Eye (tissue), 1 donor: ENCODE data around the gene XAB2.
A peak's percentile ranks its signal among the peaks of the same experiment; 100 is the strongest.
"Not testable (repeated sequence)": the region's sequence is repeated elsewhere in the genome, so short reads cannot be mapped to it uniquely, and the experiment has no call there.

Source experiments
- DNase-seq: peaks from one replicate; pipeline ENCODE4 v3.0.0-alpha.2; 2015

The XAB2 gene

DNA sequence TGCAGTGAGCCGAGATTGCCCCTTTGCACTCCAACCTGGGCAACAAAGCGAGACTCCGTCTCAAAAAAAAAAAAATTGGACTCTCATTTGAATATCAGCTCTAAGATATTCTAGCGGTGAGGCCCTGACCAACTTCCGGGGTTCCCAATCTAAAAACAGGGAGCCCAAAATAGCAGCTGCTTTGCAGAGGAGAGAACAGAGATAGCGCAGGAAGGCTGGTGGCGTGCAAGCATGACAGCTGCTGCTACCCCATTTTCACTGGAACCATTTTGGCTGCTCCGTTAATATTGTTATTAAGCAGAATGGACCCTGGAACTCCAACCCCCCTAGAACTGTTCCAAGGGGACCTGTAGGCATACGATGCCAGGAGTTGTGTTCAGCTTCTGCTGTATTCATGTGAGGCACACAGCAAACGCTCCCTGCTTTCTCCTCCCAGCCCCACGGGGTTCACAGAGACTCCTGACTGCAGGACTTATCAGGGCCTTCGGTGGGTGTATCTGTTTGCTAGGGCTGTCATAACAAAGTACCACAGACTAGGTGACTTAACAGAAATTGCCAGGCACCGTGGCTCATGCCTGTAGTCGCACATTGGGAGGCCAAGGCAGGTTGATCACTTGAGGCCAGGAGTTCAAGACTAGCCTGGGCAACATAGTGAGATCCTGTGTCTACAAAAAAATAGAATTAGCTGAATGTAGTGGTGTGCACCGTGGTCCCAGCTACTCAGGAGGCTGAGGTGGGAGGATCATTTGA is 19.1 kb upstream of the XAB2 start:
- no peak for DNase-seq

DNA sequence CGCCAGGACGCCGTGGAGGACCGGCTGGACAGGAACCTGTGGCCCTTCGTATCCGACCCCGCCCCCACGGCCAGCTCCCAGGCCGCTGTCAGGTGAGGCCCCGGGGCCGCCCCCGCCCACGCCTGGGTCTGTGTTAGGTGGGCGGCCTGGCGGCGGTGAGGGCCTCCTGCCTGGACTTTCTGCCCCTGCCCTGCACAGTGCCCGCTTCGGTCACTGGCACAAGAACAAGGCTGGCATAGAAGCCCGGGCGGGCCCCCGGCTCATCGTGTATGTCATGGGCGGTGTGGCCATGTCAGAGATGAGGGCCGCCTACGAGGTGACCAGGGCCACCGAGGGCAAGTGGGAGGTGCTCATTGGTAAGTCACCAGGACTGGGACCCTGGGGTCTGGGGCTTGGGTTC is 17.8 kb upstream of the XAB2 start:
- no peak for DNase-seq

DNA sequence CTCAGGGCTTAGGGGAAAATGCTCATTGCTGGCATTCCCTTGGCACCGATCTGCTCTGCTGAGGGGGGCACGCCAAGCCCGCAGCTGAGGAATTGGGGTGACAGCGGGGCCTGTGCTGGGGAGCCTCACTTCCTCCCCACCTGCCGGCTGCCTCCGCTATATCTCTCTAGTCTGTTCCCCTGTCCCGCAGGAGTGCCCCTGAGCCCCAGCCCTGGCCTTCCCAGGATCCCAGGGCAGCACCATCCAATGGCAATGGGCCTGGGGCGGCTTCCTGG is 17.0 kb upstream of the XAB2 start:
- no peak for DNase-seq

DNA sequence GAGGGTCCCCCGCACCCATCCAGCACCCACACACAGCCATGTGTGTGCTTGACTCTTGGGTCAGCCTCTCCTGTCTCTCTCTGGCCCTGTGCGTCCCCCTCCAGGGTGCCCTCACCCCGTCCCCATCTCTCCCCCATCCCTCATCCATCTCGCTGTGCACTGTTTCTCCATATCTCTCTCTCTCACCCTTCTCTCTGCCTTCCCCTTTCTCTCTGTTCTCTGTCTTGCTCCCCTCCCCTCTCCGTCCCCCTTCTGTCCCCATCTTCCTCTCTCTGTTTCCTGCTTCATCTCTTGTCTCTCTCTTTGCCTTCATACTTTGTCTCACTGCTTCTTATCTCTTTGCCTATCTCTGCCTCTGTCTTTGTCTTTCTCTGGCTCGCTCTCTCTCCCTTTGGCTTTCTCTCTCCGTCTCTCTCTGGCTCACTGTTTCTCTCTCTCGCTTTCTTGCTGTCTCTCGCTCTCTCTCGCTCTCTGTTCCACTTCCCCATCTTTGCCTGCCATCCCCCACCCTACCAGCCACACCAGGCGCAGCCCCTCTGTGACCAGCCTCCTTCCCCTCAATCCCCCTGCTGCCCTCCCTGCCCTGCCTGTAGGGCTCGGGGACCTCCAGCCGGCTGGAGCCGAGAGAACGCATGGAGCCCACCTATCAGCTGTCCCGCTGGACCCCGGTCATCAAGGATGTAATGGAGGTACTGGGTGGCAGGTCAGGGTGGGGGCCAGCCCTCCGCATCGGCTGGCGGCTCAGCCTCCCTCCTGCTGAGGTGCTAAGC is 16.5 kb upstream of the XAB2 start:
- DNase-seq: no peak

DNA sequence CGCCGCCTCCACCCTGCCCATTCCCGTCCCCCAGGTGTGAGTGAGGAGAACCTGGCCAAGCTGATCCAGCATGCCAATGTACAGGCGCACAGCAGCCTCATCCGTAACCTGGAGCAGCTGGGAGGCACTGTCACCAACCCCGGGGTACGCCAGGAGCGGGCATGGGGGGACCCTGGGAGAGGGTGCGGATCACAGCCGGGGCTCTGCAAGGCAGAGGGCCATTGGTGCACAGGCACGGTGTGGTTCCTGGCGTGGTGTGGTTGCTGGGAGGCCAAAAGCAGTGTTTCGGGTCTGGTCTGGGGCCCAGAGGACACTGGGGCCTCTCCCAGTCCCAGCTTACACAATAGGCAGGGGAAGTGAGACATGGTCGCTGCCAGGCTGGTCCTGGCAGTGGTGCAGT is 15.8 kb upstream of the XAB2 start:
- DNase-seq: no peak

DNA sequence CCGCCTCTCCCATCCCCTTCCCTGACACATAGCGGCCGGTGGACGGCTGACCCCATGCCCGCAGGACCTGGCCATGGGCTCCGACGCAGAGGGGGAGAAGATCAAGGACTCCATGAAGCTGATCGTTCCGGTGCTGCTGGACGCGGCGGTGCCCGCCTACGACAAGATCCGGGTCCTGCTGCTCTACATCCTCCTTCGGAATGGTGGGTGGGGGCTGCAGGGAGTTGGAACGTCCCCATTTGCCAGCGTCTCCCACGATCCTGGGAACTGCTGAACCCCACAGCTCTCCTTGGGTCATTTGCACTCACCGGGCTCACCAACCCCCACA is 15.2 kb upstream of the XAB2 start:
- DNase-seq: no peak

DNA sequence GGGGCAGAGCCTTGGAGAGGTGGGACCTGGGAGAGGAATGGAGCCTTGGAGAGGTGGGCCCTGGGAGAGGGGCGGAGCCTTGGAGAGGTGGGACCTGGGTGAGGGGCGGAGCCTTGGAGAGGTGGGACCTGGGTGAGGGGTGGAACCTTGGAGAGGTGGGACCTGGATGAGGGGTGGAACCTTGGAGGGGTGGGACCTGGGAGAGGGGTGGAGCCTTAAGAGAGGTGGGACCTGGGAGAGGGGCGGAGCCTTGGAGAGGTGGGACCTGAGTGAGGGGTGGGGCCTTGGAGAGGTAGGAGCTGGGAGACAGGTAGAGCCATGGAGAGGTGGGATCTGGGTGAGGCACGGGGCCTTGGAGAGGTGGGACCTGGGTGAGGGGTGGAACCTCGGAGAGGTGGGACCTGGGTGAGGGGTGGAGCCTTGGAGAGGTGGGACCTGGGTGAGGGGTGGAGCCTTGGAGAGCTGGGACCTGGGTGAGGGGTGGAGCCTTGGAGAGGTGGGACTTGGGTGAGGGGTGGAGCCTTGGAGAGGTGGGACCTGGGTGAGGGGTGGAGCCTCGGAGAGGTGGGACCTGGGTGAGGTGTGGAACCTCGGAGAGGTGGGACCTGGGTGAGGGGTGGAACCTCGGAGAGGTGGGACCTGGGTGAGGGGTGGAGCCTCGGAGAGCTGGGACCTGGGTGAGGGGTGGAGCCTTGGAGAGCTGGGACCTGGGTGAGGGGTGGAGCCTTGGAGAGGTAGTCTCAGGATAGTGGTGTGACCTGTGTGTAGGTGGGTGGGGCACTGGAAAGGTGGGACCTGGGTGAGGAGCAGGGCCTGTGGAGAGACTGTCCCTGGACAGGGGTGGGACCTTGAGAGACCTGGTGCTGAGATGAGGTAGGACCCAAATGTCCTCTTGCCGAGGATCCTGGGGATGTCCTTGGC is 14.5 kb upstream of the XAB2 start:
- DNase-seq: not testable (repeated sequence)

DNA sequence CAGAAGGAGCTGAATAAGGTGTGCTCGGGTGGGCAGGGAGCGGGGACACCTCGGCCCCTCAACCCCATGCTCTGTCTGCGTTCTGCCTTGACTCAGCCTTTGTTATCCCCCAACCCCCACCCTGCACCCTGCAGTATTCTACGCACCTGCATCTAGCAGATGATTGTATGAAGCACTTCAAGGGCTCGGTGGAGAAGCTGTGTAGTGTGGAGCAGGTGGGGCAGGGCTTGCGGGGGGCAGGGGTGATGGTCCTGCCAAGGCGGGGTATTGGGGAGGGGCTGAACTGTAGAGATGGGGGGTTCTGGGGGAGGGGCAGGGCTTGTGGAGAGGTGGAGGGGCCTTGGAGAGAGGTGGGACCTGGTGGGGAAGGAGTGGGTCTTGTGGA is 13.7 kb upstream of the XAB2 start:
- no peak for DNase-seq

DNA sequence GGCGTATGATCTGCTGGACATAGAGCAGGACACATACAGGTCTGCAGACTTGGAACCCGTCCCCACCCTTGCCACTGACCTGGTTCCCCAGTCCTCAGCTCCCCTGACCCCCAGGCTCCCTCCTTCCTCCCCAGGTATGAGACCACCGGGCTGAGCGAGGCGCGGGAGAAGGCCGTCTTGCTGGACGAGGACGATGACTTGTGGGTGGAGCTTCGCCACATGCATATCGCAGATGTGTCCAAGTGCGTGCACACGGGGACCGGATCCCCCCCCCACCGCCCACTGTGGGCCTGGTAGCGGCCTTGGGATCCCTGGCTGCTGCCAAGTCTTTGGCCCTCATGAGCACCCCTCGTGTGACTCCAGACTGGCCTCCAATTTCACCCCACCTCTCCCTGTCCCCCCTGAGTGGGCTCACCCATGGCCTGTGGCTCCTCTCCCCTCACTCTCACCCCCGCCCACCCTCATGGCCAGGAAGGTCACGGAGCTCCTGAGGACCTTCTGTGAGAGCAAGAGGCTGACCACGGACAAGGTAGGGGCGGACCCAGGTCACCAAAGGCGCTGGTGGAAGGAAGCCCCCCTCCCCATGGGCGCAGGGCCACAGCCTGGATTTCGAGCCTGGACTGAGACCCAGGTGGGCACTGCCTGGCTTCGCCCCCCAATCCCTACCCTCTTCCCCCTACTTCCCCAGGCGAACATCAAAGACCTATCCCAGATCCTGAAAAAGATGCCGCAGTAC is 13.1 kb upstream of the XAB2 start:
- no peak for DNase-seq

DNA sequence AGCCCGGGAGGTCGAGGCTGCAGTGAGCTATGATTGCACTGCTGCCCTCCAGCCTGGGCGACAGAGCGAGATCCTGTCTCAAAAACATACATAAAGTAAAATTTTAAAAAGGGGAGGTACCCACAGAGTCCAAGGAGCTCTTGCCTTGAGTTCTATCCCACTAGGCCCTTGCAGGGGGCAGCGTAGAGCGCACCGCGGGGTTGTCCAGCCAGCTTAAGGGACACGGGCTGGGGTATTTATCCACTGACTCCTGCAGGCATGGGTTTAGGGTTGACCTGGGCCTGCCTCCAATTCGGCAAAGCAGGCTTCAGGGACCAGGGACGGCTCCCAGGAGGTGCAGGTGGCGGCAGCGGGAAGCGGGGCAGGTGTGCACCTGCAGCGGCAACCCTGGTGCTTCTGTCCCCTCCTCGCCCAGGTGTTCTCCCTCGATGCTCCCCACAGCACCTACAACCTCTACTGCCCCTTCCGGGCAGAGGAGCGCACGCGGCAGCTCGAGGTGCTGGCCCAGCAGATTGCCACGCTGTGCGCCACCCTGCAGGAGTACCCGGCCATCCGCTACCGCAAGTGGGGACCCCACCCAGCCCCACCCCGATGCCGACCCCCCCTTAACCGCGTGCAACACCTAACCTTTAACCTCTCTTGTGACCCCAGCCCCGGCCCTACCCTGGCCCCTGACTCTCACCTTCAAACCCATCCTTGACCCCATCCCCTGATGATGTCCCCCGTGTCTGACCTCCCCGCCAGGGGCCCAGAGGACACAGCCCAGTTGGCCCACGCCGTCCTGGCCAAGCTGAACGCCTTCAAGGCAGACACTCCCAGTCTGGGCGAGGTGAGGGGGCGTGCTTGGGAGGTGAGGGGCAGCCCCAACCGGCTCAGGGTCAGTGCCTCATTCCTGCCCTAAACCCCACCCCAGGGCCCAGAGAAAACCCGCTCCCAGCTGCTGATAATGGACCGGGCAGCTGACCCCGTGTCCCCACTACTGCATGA is 12.2 kb upstream of the XAB2 start:
- DNase-seq: no peak

DNA sequence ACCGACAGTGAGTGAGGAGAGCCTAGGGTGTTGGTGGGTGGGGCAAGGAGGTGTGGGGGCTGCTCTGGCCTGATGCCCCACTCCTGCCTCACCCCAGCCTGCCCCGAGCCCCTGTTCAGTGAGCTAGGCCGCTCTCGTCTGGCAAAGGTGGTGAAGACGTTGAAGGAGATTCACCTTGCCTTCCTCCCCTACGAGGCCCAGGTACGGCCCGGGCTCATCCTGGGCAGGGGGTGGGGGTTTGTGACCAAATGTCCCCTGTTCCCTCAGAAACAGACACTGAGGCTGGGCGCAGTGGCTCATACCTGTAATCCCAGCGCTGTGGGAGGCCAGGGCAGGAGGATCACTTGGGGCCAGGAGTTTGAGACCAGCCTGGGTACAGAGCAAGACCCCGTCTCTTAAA is 11.5 kb upstream of the XAB2 start:
- no peak for DNase-seq

DNA sequence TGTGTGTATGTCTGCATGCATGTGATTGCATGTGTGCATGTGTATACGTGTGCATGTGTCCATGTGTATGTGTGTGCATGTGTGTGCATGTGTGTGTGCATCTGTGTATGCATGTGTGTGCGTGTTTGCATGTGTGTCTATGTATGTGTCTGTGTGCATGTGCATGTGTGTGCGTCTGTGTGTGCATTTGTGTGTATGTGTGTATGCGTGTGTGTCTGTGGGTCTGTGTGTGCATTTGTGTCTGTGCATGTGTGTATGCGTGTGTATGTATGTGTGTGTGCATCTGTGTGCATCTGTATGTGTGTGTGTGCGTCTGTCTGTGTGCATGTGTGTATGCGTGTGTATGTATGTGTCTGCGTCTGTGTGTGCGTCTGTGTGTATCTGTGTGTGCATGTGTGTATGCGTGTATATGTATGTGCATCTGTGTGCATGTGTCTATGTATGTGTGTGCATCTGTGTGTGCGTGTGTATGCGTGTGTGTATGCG is 10.6 kb upstream of the XAB2 start:
- no peak for DNase-seq

DNA sequence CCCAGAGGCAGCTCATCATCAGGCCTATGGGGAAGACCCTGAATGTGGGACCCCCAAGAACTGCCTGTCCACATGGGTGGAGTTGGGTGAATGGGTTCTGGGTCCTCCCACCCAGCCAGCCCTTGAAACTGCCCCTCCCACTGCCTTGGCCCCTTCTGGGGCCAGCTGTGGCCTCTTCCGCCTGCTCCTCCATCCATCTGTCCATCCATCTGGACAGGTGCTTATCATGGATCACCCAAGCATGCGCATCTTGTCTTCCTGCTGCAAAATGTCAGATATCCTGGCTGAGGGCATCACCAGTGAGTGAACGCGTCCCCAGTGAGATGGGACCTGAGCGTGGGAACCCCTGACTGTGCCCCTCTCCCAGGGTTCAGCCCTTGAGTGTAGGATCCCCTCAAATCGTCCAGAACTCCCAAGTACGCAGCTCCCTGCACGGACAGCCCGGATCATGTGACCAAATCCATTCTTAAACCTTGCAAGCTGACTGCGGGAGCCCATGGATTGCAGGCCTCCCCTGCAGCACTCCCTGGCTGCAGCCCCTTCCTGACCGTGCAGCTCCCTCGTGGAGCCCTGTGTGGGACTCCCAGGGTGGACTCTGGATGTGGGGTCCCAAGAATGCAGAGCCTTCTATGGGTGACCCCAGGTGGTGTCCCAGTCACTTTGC is 9.6 kb upstream of the XAB2 start:
- no peak for DNase-seq

DNA sequence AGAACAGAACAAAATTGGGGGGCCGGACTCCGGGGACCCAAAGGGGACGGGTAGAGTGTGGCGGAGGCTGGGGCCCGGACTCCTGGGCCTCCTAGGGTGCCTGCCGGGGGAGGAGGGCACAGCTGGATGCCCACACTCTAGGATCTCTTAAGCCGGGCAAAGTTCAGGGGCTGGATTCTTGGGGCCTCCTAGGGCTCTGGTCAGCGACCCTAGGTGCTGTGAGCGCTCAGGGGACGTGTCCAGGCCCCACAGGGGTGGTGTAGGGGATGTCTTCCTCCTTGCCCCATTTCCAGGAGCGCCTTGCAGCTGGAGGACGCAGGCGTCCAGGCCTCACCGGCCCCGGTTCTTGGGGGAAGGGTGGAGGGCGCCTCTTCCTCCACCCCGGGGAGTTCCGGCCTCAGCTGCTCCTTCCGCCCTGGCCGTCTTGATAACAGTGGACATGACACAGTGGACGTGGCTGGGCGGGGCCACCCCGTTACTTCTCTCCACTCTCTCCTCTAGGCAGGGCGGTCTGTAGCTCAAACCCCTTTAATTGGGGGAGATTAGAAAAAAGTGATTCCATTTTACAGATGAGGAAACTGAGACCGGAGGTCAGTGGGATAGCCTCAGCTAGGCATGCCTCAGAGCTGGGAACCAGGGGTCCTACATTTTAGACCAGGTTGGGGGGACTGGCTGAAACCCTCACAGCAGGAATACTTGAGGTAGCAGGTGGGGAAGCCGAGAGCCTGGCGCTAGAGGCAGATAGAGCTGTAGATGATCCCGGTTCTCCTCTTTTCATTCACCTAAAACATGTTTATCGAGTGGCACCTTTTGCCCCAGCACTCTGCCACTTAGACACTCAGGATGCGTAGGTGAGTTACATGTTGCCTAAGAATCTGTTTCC is 8.3 kb upstream of the XAB2 start:
- DNase-seq: no peak

DNA sequence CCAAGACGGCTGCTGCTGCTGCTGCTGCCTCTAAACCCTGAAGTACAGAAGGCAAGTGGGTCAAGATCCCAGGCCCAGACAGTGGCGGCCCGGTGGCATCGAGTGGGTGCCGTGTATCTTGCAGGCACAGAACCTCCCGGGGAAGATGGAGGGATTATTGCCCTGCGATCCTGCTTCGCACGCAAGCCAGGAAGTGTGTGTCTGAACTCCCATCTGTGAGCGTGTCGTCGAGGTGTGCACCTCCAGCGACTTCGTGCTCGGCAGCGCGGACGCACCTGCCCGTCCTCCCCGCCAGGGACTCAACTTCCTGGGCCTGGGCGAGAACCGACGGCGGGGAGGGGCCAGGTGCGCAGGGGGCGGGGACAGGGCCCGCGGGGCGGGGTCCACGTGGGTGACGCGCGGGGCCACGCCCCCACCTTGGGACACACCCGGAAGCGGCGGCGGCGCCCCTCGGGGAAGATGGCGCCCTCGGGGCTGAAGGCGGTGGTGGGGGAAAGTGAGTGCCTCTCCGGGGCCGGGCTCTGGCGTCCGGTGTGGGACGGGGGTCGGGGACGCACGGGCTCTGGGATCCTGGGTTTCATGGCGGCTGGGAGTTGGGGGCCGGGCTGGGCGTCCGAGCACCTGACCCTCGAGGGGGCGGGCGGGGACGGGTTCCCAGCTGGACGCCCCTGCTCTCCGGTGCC is 7.5 kb upstream of the XAB2 start, which contains the start of gene STXBP2:
STXBP2 (plus strand) TSS at position 420 of the 683 bp plus-strand sequence; CDS start at position 460, 40 bp downstream.
- DNase-seq: peak; percentile 48

DNA sequence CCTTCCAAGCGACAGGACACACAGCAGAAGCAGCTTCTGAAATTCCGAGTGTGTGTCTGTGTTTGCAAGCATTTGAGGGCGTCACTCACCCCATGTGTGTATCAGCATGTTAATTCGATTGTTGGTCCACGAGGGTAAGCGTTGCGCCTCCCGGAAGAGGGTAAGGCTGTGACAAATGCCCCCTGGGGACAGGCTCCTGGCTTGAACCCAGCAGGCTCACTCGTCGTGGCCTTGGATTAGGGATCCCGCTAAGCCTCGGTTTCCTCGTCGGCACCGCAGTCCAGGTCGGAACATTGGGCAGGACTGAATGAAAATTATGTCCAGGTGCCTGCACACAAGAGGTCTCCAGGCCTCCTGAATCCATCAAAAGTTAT is 7.0 kb upstream of the XAB2 start:
- no peak for DNase-seq

DNA sequence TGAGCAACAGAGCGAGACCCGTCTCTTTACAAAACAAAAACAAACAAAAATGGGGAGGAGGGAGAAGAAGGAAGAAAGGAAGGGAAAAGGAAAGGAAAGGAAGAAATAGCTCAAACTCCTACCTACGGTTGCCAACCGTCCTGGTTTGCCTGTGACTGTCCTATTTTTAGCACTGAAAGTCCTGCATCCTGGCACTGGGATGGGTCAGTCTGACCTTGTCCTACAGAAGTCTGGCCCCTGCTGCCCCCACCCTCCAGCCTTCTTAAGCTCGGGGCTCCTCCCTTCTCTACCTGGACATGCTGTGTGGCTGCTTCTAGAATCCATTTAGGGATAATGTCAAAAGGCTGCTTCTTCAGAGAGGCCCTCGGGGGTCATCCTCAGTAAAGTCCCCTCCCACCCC is 6.3 kb upstream of the XAB2 start:
- DNase-seq: no peak

DNA sequence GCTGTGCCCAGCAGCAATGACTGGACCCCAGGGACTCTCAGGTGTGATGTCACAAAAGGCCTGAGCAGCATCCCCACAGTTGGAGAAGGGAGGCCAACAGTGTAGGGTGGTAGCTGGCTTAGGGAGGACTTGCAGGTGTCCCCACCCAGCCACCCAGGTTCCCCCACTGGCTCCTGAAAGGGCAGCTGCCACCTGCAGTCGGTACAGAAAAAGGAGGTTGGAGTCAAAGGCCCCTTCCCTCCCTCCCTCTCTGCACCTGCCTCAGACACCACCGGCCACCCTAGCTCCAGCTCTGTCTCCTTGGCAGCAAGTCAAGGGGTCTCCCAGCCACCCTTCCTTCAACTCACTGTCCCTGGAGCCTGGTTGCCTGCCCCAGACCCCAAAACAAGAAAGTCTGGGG is 4.4 kb upstream of the XAB2 start, which contains the start of gene PCP2:
PCP2 (minus strand) TSS at position 22 of the 400 bp plus-strand sequence. CDS start 262 bp downstream, outside the sequence.
- no peak for DNase-seq
